CD4-positive, alpha-beta T cell (primary cell): ENCODE results near the gene CLCN6. TPM values are rescaled to one million over a fixed set of nuclear protein-coding genes. Genes with fewer than 3 reads are reported as not detected.

ENCODE experiments used
- ATAC-seq: fragments of 200-7000 bp; cut with Tn5 transposase; one replicate; pipeline ENCODE4 v1.10.0; 2022; ENCODE audit warnings: mild to moderate bottlenecking; ENCODE audit not compliant: poor library complexity
- CTCF ChIA-PET: fragments of 350-600 bp; sonication (Branson Sonifier 250); formaldehyde crosslinking; loops from one replicate; lab custom pipeline; 2021; ENCODE audit warnings: antibody characterized with exemption, inconsistent platforms; lab: Charles Lee
- POLR2A ChIA-PET: fragments of 350-600 bp; sonication (Branson Sonifier 250); formaldehyde crosslinking; loops from one replicate; lab custom pipeline; 2021; ENCODE audit warnings: antibody characterized with exemption, inconsistent platforms; lab: Charles Lee
- DNase-seq, 14 experiments: peaks; one replicate each; pipeline ENCODE4 v3.0.0-alpha.2; 2013 to 2020; ENCODE audit warnings: mixed read lengths in 2 of 14
- H3K27ac ChIP-seq, 2 donors: one replicate each; pipeline versions ENCODE4 v1.5.1 to v1.7.0; 2013; ENCODE audit warnings: low read length in 2 of 2, low read depth in 1 of 2, mild to moderate bottlenecking in 1 of 2
- H3K27me3 ChIP-seq, 2 experiments: 1 replicate in 1 of 2; 2 replicates in 1 of 2; pipeline versions ENCODE4 v1.6.1 to v1.7.0; 2013; ENCODE audit warnings: low read length in 2 of 2, control low read depth in 1 of 2, mild to moderate bottlenecking in 1 of 2, moderate library complexity in 1 of 2; ENCODE audit not compliant: insufficient read depth in 2 of 2, control insufficient read depth in 1 of 2
- H3K36me3 ChIP-seq: one replicate; pipeline ENCODE4 v1.6.1; 2013; ENCODE audit warnings: low read length, control low read depth; ENCODE audit not compliant: insufficient read depth
- H3K4me1 ChIP-seq: one replicate; pipeline ENCODE4 v1.6.1; 2013; ENCODE audit warnings: low read length, control low read depth; ENCODE audit not compliant: insufficient read depth
- H3K4me3 ChIP-seq: one replicate; pipeline ENCODE4 v1.5.1; 2013; ENCODE audit warnings: mild to moderate bottlenecking, low read length, moderate library complexity
- H3K9me3 ChIP-seq, 2 experiments: 1 replicate in 1 of 2; 2 replicates in 1 of 2; pipeline versions ENCODE4 v1.6.1 to v1.7.0; 2013; ENCODE audit warnings: low read length in 2 of 2, mild to moderate bottlenecking in 2 of 2, control low read depth in 1 of 2, moderate library complexity in 1 of 2; ENCODE audit not compliant: control insufficient read depth in 1 of 2, insufficient read depth in 1 of 2
- H3K27ac Mint-ChIP-seq: one replicate; pipeline ENCODE4 v1.8.0; 2020; ENCODE audit warnings: mixed read lengths
- H3K27me3 Mint-ChIP-seq: one replicate; pipeline ENCODE4 v1.8.0; 2021; ENCODE audit warnings: mixed read lengths
- H3K36me3 Mint-ChIP-seq: one replicate; pipeline ENCODE4 v1.8.0; 2021; ENCODE audit warnings: low read depth, mixed read lengths
- H3K4me1 Mint-ChIP-seq: one replicate; pipeline ENCODE4 v1.8.0; 2021; ENCODE audit warnings: low read depth, mixed read lengths
- H3K4me3 Mint-ChIP-seq: one replicate; pipeline ENCODE4 v1.8.0; 2020; ENCODE audit warnings: mild to moderate bottlenecking, mixed read lengths
- H3K9me3 Mint-ChIP-seq: one replicate; pipeline ENCODE4 v1.8.0; 2020; ENCODE audit warnings: mixed read lengths
- CTCF ChIP-seq: fragments of 200-600 bp; IDR thresholded peaks from one replicate; pipeline ENCODE4 v1.8.0; 2022; ENCODE audit warnings: antibody characterized with exemption, mild to moderate bottlenecking
- intact Hi-C, 2 experiments: fragments of 100-400 bp; cut with DNase I in 1 of 2; cut with micrococcal nuclease in 1 of 2; formaldehyde crosslinking; loops; one replicate each; pipeline versions ENCODE4 v1.15.1 to v1.9.0; 2023 to 2025; cut with DNase I, micrococcal nuclease
- total RNA-seq, 174 experiments: library from RNA in 2 of 174; stranded (reverse) in 2 of 174; gene quantifications; one replicate each; pipeline ENCODE4 v1.2.3 and lab custom pipeline; 2021 to 2026

The CLCN6 gene
- total RNA-seq, 2 experiments from 2014 or later: 10.9 to 11.2 TPM

- no peaks in the 10 kb centered on the region for H3K27me3 ChIP-seq
- POLR2A ChIA-PET: no interaction called here
- H3K9me3 ChIP-seq: no peaks in the 10 kb centered on the region
- Mint-ChIP-seq H3K27me3 (no peaks in the 10 kb centered on the region), H3K4me3 (no peak overlapping the region), H3K27ac (no peak overlapping the region), H3K4me1 (no peaks in the 10 kb centered on the region), H3K9me3 (no peaks in the 10 kb centered on the region), H3K36me3 (peaks cover 43% of the 10 kb centered on the region)
- DNase-seq (peak in 3 of 14 experiments; percentile 22 to 66 (median 58)), ATAC-seq (no peak)
- CTCF ChIA-PET: no interaction called here
- no peak for TF ChIP-seq CTCF
- intact Hi-C loops: no loop called here
- H3K27ac ChIP-seq: no peak overlapping the region
- H3K4me1 ChIP-seq: no peaks in the 10 kb centered on the region
- no peak overlapping the region for H3K4me3 ChIP-seq
- peaks cover 45% of the 10 kb centered on the region for H3K36me3 ChIP-seq
These were observed 14.9 kb upstream of the CLCN6 start for GRCh38 chr1:11790880-11791715.

GRCh38 chr1:11792106-11792505 is 13.9 kb upstream of the CLCN6 start:
- Mint-ChIP-seq H3K4me1 (no peaks in the 10 kb centered on the region), H3K4me3 (no peak overlapping the region), H3K36me3 (peaks cover 49% of the 10 kb centered on the region), H3K27ac (no peak overlapping the region), H3K9me3 (no peaks in the 10 kb centered on the region), H3K27me3 (no peaks in the 10 kb centered on the region)
- H3K4me1 ChIP-seq: no peaks in the 10 kb centered on the region
- H3K27ac ChIP-seq: no peak overlapping the region
- intact Hi-C loops: no loop called here
- ChIA-PET CTCF (no interaction called here), POLR2A (no interaction called here)
- H3K4me3 ChIP-seq: no peak overlapping the region
- H3K36me3 ChIP-seq: peaks cover 53% of the 10 kb centered on the region
- H3K9me3 ChIP-seq: no peaks in the 10 kb centered on the region
- no peak for TF ChIP-seq CTCF
- ATAC-seq (no peak), DNase-seq (no peak)
- no peaks in the 10 kb centered on the region for H3K27me3 ChIP-seq

GRCh38 chr1:11793819-11794218 is 12.2 kb upstream of the CLCN6 start:
- Histone ChIP-seq H3K4me3 (no peak overlapping the region), H3K27ac (no peak overlapping the region), H3K9me3 (no peaks in the 10 kb centered on the region), H3K27me3 (no peaks in the 10 kb centered on the region), H3K36me3 (peaks cover 60% of the 10 kb centered on the region), H3K4me1 (no peaks in the 10 kb centered on the region)
- ATAC-seq: no peak
- no peaks in the 10 kb centered on the region for H3K4me1 Mint-ChIP-seq
- DNase-seq: no peak
- ChIA-PET CTCF (no interaction called here), POLR2A (interaction anchor here (1.0 kb wide), 1 partner anchor 10 kb away, joined by 3 read pairs; no protein-coding TSS in a partner anchor)
- no peak overlapping the region for H3K27ac Mint-ChIP-seq
- H3K9me3 Mint-ChIP-seq: no peaks in the 10 kb centered on the region
- no peaks in the 10 kb centered on the region for H3K27me3 Mint-ChIP-seq
- intact Hi-C loops: no loop called here
- H3K36me3 Mint-ChIP-seq: peaks cover 59% of the 10 kb centered on the region
- TF ChIP-seq CTCF: no peak
- no peak overlapping the region for H3K4me3 Mint-ChIP-seq
